ENCODE data around the gene ZNF823. TPM values are rescaled to one million over a fixed set of nuclear protein-coding genes. Genes with fewer than 3 reads are reported as not detected.
"Not testable (repeated sequence)": the region's sequence is repeated elsewhere in the genome, so short reads cannot be mapped to it uniquely, and the experiment has no call there.

The ZNF823 gene
- total RNA-seq, 1 donor from 2014 or later = 12.0 TPM

DNA sequence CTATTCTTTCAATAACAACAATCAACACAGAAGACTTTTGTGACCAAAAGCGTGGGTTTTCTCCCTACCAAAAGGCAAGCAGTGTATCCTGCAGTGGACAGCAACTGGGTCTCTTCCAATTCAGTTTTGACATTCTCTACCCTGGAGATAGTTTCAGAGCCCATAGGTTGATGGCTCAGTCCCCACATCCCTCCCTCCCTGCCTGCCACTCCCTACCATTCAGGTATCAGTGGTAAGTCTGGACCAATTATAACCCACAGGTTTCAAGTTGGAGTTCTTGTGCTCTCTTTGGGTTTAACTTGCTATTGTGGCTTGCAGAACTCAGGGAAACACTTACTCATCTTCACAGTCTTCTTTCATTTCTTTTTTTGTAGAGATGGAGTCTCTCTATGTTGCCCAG is 60.2 kb downstream of the ZNF823 start:
- Mint-ChIP-seq H3K4me1 (ENCODE audit: low read depth) (peaks cover 4% of the 10 kb centered on the region), H3K36me3 (ENCODE audit: insufficient read depth) (peaks cover 53% of the 10 kb centered on the region), H3K9me3 (ENCODE audit: low read depth) (peaks cover 32% of the 10 kb centered on the region), H3K27ac (no peak overlapping the region), H3K4me3 (ENCODE audit: low read depth) (no peak overlapping the region), H3K27me3 (peaks cover 7% of the 10 kb centered on the region)
- TF ChIP-seq, protein P1, sequence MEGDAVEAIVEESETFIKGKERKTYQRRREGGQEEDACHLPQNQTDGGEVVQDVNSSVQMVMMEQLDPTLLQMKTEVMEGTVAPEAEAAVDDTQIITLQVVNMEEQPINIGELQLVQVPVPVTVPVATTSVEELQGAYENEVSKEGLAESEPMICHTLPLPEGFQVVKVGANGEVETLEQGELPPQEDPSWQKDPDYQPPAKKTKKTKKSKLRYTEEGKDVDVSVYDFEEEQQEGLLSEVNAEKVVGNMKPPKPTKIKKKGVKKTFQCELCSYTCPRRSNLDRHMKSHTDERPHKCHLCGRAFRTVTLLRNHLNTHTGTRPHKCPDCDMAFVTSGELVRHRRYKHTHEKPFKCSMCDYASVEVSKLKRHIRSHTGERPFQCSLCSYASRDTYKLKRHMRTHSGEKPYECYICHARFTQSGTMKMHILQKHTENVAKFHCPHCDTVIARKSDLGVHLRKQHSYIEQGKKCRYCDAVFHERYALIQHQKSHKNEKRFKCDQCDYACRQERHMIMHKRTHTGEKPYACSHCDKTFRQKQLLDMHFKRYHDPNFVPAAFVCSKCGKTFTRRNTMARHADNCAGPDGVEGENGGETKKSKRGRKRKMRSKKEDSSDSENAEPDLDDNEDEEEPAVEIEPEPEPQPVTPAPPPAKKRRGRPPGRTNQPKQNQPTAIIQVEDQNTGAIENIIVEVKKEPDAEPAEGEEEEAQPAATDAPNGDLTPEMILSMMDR (IDR thresholded peaks at IDR 0.05; ENCODE audit: unreplicated experiment) = no peak
- DNase-seq (ENCODE audit: low spot score, unreplicated experiment) = no peak

DNA sequence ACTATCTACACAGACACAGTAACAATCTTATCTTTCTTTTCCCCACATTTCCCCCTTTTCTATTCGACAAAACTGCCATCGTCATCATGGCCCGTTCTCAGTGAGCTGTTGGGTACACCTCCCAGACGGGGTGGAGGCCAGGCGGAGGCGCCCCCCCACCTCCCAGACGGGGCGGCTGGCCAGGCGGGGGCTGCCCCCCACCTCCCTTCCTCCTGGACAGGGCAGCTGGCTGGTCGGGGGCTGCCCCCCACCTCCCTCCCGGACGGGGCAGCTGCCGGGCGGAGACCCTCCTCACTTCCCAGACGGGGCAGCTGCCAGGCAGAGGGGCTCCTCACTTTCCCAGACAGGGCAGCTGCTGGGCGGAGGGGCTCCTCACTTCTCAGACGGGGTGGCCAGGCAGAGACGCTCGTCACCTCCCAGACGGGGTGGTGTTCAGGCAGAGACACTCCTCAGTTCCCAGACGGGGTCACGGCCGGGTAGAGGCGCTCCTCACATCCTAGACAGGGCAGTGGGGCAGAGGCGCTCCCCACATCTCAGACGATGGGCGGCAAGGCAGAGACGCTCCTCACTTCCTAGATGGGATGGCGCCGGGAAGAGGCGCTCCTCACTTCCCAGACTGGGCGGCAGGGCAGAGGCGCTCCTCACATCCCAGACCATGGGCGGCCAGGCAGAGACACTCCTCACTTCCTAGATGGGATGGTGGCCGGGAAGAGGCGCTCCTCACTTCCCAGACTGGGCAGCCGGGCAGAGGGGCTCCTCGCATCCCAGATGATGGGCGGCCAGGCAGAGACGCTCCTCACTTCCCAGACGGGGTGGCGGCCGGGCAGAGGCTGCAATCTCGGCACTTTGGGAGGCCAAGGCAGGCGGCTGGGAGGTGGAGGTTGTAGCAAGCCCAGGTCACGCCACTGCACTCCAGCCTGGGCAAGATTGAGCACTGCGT is 61.8 kb downstream of the ZNF823 start:
- H3K27me3 Mint-ChIP-seq; DNase-seq (ENCODE audit: low spot score, unreplicated experiment); H3K4me1 Mint-ChIP-seq (ENCODE audit: low read depth); H3K27ac Mint-ChIP-seq; H3K4me3 Mint-ChIP-seq (ENCODE audit: low read depth): not testable (repeated sequence)
- peaks cover 46% of the 10 kb centered on the region for H3K36me3 Mint-ChIP-seq (ENCODE audit: insufficient read depth)
- peaks cover 30% of the 10 kb centered on the region for H3K9me3 Mint-ChIP-seq (ENCODE audit: low read depth)

DNA sequence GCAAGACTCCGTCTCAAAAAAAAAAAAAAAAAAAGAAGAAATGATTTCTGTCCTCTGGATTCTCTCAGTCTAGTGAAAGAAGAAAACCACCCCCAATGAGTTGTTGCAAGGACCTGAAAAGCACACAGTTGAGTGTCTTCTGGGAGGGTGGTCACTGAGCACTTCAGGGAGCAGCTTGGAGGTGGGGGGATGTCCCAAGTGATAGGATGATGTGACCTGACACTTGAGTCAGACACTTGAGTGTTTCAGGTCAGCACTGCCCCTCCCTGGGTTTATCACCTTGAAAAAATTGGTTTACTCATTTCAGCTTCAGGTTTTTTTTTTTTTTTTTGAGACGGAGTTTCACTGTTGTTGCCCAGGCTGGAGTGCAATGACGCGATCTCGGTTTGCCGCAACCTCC is 63.2 kb downstream of the ZNF823 start:
- DNase-seq (ENCODE audit: low spot score, unreplicated experiment) = no peak
- no peak overlapping the region for H3K27ac Mint-ChIP-seq
- H3K36me3 Mint-ChIP-seq (ENCODE audit: insufficient read depth) = peaks cover 39% of the 10 kb centered on the region
- H3K4me1 Mint-ChIP-seq (ENCODE audit: low read depth) = peaks cover 4% of the 10 kb centered on the region
- H3K27me3 Mint-ChIP-seq = peaks cover 7% of the 10 kb centered on the region
- H3K9me3 Mint-ChIP-seq (ENCODE audit: low read depth) = peaks cover 22% of the 10 kb centered on the region
- TF ChIP-seq, protein P1 (IDR thresholded peaks at IDR 0.05; ENCODE audit: unreplicated experiment) = no peak
- no peak overlapping the region for H3K4me3 Mint-ChIP-seq (ENCODE audit: low read depth)

DNA sequence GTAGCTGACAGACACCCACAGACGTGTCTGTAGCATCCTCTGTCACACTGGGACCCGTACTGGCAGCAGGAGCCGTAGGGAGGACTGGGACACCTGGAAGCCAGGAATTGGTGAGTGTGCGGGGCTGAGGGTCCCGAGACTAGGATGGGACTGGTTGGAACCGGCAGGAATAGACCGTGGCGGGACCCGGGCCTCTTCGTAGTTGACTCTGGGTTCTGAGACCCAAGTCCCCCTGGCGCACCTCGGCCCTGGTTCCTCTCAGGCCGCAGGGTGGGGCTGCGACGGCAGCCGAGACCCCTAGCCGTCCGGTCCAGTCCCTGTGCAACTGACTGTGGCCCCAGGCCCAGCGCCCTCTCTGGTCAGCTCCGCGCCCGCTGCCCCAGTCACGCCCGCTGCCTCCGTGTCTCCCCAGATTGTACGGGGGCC is 64.7 kb downstream of the ZNF823 start:
- Mint-ChIP-seq H3K36me3 (ENCODE audit: insufficient read depth) (peaks cover 35% of the 10 kb centered on the region), H3K9me3 (ENCODE audit: low read depth) (peaks cover 22% of the 10 kb centered on the region)
- DNase-seq (ENCODE audit: low spot score, unreplicated experiment) = no peak

DNA sequence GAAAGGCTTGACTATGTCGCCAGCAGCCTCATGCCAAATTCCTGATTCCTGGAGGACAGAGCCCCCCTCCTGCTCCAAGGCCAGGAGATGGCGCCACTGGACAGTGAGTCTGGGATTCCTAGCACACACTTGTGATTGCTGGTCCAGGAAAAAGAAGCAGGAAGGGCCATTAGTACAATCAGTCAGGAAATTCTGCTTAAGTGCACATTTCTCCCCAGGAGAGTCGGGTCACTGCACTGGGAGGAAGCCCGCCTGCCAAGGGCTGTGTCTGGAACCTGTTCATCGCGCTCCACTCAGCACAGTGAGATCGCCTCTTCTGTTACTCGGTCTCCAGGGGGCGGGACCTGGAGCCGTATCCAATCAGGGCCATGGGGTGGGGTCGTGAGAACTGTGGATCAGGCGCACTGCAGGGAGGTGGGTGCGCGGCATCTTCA is 65.1 kb downstream of the ZNF823 start:
- peak; percentile 33 for DNase-seq (ENCODE audit: low spot score, unreplicated experiment)
- Mint-ChIP-seq H3K27me3 (peaks cover 7% of the 10 kb centered on the region), H3K9me3 (ENCODE audit: low read depth) (peaks cover 19% of the 10 kb centered on the region), H3K27ac (peak overlapping the region; percentile 49), H3K4me3 (ENCODE audit: low read depth) (peak overlapping the region; percentile 75), H3K36me3 (ENCODE audit: insufficient read depth) (peaks cover 31% of the 10 kb centered on the region), H3K4me1 (ENCODE audit: low read depth) (peaks cover 4% of the 10 kb centered on the region)
- TF ChIP-seq, protein P1 (IDR thresholded peaks at IDR 0.05; ENCODE audit: unreplicated experiment) = peak; percentile 72

More for the DNA sequence above, 64.7 kb downstream of the ZNF823 start:
- peak overlapping the region; percentile 49 for H3K27ac Mint-ChIP-seq
- H3K4me1 Mint-ChIP-seq (ENCODE audit: low read depth) = peaks cover 4% of the 10 kb centered on the region
- H3K4me3 Mint-ChIP-seq (ENCODE audit: low read depth) = peak overlapping the region; percentile 75
- TF ChIP-seq, protein P1 (IDR thresholded peaks at IDR 0.05; ENCODE audit: unreplicated experiment) = no peak
- H3K27me3 Mint-ChIP-seq = peaks cover 7% of the 10 kb centered on the region

Other genes with a start within 250 kb of the ZNF823 start
- 17.6 and 21.8 TPM in 2 replicates for gene ZNF653, start 233.1 kb downstream of the ZNF823 start, total RNA-seq
- gene ECSIT, start 209.8 kb downstream of the ZNF823 start, total RNA-seq = 36.1 and 38.5 TPM in 2 replicates
- gene CNN1, start 200.1 kb downstream of the ZNF823 start, total RNA-seq = 3.2 and 9.0 TPM in 2 replicates
- 48.7 and 56.5 TPM in 2 replicates for gene ELOF1, start 179.7 kb downstream of the ZNF823 start, total RNA-seq
- 1.6 and 2.7 TPM in 2 replicates for gene ACP5, start 161.3 kb downstream of the ZNF823 start, total RNA-seq
- gene ZNF627, start 141.5 kb downstream of the ZNF823 start, total RNA-seq = 31.9 and 33.6 TPM in 2 replicates
- gene ZNF441, start 28.1 kb upstream of the ZNF823 start, total RNA-seq = 3.8 and 4.4 TPM in 2 replicates
- 5.4 and 6.5 TPM in 2 replicates for gene ZNF491, start 59.6 kb upstream of the ZNF823 start, total RNA-seq
- 21.9 and 23.2 TPM in 2 replicates for gene ZNF440, start 75.3 kb upstream of the ZNF823 start, total RNA-seq
- 2.0 and 2.5 TPM in 2 replicates for gene ZNF439, start 109.8 kb upstream of the ZNF823 start, total RNA-seq
- gene ZNF69, start 148.8 kb upstream of the ZNF823 start, total RNA-seq = 36.0 and 39.0 TPM in 2 replicates
- 13.4 and 14.1 TPM in 2 replicates for gene ZNF700, start 186.2 kb upstream of the ZNF823 start, total RNA-seq
- gene ZNF763, start 226.1 kb upstream of the ZNF823 start, total RNA-seq = 8.7 and 8.9 TPM in 2 replicates

All from progenitor cell of endocrine pancreas (in vitro differentiated cells).